K562 (cell line): ENCODE measurements around the gene STOX1. TPM values are rescaled to one million over a fixed set of nuclear protein-coding genes. Genes with fewer than 3 reads are reported as not detected.

Source experiments
- ETS2 ChIP-seq: IDR thresholded peaks from 2 replicates; pipeline ENCODE4 v1.6.1; 2016; ENCODE audit warnings: borderline replicate concordance, missing genetic modification characterization, mild to moderate bottlenecking, moderate library complexity, missing compliant biosample characterization; ENCODE audit not compliant: poor library complexity, severe bottlenecking
- NFATC3 ChIP-seq: fragments of 450-650 bp; IDR thresholded peaks from 2 replicates; pipeline ENCODE4 v1.6.1; 2017; ENCODE audit warnings: mild to moderate bottlenecking
- ZKSCAN8 ChIP-seq: fragments of 200-800 bp; sonication (Bioruptor generic); IDR thresholded peaks from 2 replicates; pipeline ENCODE4 v1.6.1; 2016; ENCODE audit warnings: missing genetic modification characterization, missing compliant biosample characterization
- polyA plus RNA-seq, 8 experiments: library from polyadenylated mRNA; depleted of rRNA in 4 of 8; stranded (reverse) in 5 of 8; unstranded in 3 of 8; fragments of >200 nt; fragmentation: Nextera tagmentation in 2 of 8; fragmentation: Illumina TruSeq in 1 of 8; extraction: Ambion mirVana in 2 of 8; extraction: Trizol in 1 of 8; gene quantifications; 2 replicates each; pipeline versions ENCODE4 v1.2.1 to v1.2.3, GENCODE V29; 2011 to 2014; ENCODE audit warnings: inconsistent platforms in 1 of 8, missing spikeins in 1 of 8
- total RNA-seq, 7 experiments: library from RNA; depleted of rRNA in 6 of 7; stranded (reverse); fragments of >200 nt in 6 of 7; fragmentation: Illumina TruSeq in 2 of 7; extraction: Trizol in 2 of 7; gene quantifications; 2 replicates each; pipeline versions ENCODE4 v1.2.1 to v1.2.3, GENCODE V29; 2011 to 2021; ENCODE audit warnings: low replicate concordance in 1 of 7
- TF ChIP-seq, protein P1 (sequence below): fragments of 450-650 bp; IDR thresholded peaks from 2 replicates; pipeline ENCODE4 v1.7.1; 2018; ENCODE audit warnings: mild to moderate bottlenecking, low read depth; ENCODE audit not compliant: partially characterized antibody
- TF ChIP-seq, protein P2 (sequence below), 2 experiments: fragments of 450-650 bp; conservative IDR thresholded peaks; 2 replicates each; pipeline ENCODE4 v1.6.1; 2017; ENCODE audit warnings: mild to moderate bottlenecking in 2 of 2, moderate library complexity in 2 of 2
- TF ChIP-seq, protein P3 (sequence below): sonication (generic); formaldehyde crosslinking; IDR thresholded peaks from 2 replicates; pipeline ENCODE4 v1.8.0; 2022; ENCODE audit warnings: missing genetic modification reagents, mild to moderate bottlenecking, moderate library complexity, borderline replicate concordance
- TF ChIP-seq, protein P4 (sequence below): fragments of 200-800 bp; sonication (Bioruptor generic); IDR thresholded peaks from 2 replicates; pipeline ENCODE4 v1.6.1; 2017; ENCODE audit warnings: missing genetic modification characterization, missing compliant biosample characterization
- TF ChIP-seq, protein P5 (sequence below), 2 experiments: fragments of 450-650 bp in 1 of 2; sonication (generic) in 1 of 2; formaldehyde crosslinking in 1 of 2; IDR thresholded peaks; 2 replicates each; pipeline versions ENCODE4 v1.7.1 to v1.9.0; 2016 to 2022; ENCODE audit warnings: inconsistent platforms in 1 of 2, mild to moderate bottlenecking in 1 of 2, missing genetic modification reagents in 1 of 2

Gene STOX1
- total and polyA plus RNA-seq, 9 of the 15 experiments (the other 6 are each of a cell fraction or from before 2014, with no cell fraction given) = 0.09 to 0.87 (median 0.29) TPM

DNA sequence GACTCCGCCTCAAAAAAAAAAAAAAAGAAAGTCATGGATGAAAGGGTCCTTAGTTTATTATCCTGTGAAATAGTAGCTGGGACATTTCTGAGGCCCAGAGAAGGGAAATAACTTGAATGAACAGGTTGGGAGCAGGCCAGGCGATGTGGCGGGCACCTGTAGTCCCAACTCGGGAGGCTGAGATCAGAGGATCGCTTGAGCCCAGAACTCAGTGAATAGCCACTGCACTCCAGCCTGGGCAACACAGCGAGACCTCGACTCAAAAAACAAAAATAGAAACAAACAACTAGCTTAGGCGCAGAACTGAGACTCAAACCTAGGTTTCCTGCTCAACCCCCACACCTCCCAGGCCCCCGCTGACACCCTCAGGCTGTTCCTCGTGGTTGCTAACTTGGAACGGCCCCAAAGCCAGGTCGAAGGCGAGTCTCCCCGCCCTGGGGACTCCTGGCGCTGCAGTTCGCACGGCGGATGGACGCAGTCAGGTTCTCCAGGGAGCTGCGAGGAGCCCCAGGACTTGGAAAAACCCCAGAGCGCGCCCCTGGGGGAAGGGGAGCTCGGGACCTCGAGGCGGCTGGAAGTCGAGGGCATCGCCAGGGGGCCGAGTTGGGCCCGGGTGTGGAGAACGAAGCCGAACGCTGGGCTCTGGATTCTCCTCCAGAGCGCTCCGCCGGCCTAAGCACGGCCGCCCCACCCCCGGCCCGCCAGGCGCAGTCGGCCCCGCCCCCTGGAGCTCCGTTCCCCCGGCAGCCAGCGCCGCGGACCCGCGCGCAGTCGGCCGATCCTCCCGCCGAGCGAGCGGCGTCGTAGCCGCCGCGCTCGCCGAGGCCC is at the start of gene STOX1 (continued):
- TF ChIP-seq, protein P1, sequence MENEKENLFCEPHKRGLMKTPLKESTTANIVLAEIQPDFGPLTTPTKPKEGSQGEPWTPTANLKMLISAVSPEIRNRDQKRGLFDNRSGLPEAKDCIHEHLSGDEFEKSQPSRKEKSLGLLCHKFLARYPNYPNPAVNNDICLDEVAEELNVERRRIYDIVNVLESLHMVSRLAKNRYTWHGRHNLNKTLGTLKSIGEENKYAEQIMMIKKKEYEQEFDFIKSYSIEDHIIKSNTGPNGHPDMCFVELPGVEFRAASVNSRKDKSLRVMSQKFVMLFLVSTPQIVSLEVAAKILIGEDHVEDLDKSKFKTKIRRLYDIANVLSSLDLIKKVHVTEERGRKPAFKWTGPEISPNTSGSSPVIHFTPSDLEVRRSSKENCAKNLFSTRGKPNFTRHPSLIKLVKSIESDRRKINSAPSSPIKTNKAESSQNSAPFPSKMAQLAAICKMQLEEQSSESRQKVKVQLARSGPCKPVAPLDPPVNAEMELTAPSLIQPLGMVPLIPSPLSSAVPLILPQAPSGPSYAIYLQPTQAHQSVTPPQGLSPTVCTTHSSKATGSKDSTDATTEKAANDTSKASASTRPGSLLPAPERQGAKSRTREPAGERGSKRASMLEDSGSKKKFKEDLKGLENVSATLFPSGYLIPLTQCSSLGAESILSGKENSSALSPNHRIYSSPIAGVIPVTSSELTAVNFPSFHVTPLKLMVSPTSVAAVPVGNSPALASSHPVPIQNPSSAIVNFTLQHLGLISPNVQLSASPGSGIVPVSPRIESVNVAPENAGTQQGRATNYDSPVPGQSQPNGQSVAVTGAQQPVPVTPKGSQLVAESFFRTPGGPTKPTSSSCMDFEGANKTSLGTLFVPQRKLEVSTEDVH = no peak
- TF ChIP-seq NFATC3 (no peak), ZKSCAN8 (CRISPR knock-in tag) (no peak), ETS2 (tag) (no peak)
- TF ChIP-seq, protein P2, sequence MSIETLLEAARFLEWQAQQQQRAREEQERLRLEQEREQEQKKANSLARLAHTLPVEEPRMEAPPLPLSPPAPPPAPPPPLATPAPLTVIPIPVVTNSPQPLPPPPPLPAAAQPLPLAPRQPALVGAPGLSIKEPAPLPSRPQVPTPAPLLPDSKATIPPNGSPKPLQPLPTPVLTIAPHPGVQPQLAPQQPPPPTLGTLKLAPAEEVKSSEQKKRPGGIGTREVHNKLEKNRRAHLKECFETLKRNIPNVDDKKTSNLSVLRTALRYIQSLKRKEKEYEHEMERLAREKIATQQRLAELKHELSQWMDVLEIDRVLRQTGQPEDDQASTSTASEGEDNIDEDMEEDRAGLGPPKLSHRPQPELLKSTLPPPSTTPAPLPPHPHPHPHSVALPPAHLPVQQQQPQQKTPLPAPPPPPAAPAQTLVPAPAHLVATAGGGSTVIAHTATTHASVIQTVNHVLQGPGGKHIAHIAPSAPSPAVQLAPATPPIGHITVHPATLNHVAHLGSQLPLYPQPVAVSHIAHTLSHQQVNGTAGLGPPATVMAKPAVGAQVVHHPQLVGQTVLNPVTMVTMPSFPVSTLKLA (conservative IDR thresholded peaks at IDR 0.05) = peak in 1 of 2 experiments; percentile 56; a peak in 1 of 4 replicates
- TF ChIP-seq, protein P3, sequence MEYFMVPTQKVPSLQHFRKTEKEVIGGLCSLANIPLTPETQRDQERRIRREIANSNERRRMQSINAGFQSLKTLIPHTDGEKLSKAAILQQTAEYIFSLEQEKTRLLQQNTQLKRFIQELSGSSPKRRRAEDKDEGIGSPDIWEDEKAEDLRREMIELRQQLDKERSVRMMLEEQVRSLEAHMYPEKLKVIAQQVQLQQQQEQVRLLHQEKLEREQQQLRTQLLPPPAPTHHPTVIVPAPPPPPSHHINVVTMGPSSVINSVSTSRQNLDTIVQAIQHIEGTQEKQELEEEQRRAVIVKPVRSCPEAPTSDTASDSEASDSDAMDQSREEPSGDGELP (CRISPR knock-in tag) = peak; percentile 40; the same call in 1 of the 2 replicates
- TF ChIP-seq, protein P4, sequence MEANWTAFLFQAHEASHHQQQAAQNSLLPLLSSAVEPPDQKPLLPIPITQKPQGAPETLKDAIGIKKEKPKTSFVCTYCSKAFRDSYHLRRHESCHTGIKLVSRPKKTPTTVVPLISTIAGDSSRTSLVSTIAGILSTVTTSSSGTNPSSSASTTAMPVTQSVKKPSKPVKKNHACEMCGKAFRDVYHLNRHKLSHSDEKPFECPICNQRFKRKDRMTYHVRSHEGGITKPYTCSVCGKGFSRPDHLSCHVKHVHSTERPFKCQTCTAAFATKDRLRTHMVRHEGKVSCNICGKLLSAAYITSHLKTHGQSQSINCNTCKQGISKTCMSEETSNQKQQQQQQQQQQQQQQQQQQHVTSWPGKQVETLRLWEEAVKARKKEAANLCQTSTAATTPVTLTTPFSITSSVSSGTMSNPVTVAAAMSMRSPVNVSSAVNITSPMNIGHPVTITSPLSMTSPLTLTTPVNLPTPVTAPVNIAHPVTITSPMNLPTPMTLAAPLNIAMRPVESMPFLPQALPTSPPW = peak; percentile 46
- TF ChIP-seq, protein P5, sequence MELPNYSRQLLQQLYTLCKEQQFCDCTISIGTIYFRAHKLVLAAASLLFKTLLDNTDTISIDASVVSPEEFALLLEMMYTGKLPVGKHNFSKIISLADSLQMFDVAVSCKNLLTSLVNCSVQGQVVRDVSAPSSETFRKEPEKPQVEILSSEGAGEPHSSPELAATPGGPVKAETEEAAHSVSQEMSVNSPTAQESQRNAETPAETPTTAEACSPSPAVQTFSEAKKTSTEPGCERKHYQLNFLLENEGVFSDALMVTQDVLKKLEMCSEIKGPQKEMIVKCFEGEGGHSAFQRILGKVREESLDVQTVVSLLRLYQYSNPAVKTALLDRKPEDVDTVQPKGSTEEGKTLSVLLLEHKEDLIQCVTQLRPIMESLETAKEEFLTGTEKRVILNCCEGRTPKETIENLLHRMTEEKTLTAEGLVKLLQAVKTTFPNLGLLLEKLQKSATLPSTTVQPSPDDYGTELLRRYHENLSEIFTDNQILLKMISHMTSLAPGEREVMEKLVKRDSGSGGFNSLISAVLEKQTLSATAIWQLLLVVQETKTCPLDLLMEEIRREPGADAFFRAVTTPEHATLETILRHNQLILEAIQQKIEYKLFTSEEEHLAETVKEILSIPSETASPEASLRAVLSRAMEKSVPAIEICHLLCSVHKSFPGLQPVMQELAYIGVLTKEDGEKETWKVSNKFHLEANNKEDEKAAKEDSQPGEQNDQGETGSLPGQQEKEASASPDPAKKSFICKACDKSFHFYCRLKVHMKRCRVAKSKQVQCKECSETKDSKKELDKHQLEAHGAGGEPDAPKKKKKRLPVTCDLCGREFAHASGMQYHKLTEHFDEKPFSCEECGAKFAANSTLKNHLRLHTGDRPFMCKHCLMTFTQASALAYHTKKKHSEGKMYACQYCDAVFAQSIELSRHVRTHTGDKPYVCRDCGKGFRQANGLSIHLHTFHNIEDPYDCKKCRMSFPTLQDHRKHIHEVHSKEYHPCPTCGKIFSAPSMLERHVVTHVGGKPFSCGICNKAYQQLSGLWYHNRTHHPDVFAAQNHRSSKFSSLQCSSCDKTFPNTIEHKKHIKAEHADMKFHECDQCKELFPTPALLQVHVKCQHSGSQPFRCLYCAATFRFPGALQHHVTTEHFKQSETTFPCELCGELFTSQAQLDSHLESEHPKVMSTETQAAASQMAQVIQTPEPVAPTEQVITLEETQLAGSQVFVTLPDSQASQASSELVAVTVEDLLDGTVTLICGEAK (IDR thresholded peaks at IDR 0.05) = peak; percentile 66
- TF ChIP-seq, protein P5 (CRISPR knock-in tag; IDR thresholded peaks at IDR 0.05) = no peak
